ENCODE measurements around the gene TNS2. TPM values are rescaled to one million over a fixed set of nuclear protein-coding genes. Genes with fewer than 3 reads are reported as not detected.

TNS2 gene
- total and polyA plus RNA-seq, 2 of the 13 experiments (the other 11 are each of a cell fraction or from before 2014, with no cell fraction given), result 8.9 to 20.4 TPM

DNA sequence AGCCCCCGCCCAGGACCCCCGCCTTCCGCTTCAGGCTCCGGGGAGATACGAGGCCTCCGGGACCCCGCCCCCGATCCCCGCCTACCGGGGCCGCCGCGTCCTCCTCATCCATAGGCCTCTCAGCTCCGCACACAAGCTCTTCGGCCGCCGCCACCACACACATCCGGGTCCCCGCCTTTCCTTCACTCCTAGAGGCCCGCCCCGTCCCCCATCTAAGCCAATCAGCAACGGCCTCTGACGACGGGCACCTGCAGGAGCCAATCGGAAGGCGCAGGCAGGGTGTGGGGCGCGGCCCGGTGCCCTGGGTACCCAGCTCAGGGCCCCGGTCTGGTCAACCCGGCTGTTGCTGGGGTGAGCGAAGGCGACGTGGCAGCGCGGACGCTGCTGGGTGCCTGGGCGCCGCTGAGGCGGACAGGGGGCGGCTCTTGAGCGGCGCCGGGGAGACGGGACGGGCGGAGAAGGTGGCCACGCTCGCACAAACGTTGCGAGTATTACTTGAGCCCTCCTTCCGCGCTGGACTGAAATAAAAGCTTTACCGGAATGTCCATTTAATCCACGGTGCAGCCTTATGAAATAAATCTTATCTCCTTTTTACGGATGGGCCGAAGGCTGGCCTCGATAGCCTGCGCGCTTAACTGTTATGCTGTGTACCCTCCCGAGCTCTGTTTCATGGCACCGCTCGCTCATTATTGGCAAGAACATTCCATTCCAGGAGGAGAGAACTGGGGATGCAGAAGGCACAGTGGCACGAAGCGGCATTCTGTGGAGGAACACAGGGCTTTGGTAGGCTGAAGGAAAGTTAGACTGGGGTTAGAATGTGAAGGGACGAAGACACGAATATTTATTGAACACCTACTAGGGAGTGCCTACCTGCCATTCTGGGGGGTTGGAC is 29.6 kb downstream of the TNS2 start, which contains the start of gene SPRYD3 (continued):
- TF ChIP-seq, protein P1, sequence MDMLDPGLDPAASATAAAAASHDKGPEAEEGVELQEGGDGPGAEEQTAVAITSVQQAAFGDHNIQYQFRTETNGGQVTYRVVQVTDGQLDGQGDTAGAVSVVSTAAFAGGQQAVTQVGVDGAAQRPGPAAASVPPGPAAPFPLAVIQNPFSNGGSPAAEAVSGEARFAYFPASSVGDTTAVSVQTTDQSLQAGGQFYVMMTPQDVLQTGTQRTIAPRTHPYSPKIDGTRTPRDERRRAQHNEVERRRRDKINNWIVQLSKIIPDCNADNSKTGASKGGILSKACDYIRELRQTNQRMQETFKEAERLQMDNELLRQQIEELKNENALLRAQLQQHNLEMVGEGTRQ (IDR thresholded peaks at IDR 0.05; ENCODE audit: low read depth, low read length), result no peak
- TF ChIP-seq, protein P1 (CRISPR knock-in tag; IDR thresholded peaks at IDR 0.05; ENCODE audit: borderline replicate concordance), result no peak
- TF ChIP-seq ZNF558 (CRISPR knock-in tag; IDR thresholded peaks at IDR 0.05; ENCODE audit: borderline replicate concordance), result no peak
- no peak for TF ChIP-seq ZNF326 (CRISPR knock-in tag; IDR thresholded peaks at IDR 0.05; ENCODE audit: borderline replicate concordance)
- TF ChIP-seq NKX3-1 (CRISPR knock-in tag; IDR thresholded peaks at IDR 0.05), result no peak
- TF ChIP-seq, protein P2, sequence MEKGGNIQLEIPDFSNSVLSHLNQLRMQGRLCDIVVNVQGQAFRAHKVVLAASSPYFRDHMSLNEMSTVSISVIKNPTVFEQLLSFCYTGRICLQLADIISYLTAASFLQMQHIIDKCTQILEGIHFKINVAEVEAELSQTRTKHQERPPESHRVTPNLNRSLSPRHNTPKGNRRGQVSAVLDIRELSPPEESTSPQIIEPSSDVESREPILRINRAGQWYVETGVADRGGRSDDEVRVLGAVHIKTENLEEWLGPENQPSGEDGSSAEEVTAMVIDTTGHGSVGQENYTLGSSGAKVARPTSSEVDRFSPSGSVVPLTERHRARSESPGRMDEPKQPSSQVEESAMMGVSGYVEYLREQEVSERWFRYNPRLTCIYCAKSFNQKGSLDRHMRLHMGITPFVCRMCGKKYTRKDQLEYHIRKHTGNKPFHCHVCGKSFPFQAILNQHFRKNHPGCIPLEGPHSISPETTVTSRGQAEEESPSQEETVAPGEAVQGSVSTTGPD (CRISPR knock-in tag; IDR thresholded peaks at IDR 0.05), result no peak
- no peak for TF ChIP-seq NPAS2 (CRISPR knock-in tag; IDR thresholded peaks at IDR 0.05; ENCODE audit: borderline replicate concordance)
- 0 out of 2 replicates have a peak, but pooled peaks have one; percentile 50 for TF ChIP-seq ZNF317 (CRISPR knock-in tag; IDR thresholded peaks at IDR 0.05)
- TF ChIP-seq KAT8 (CRISPR knock-in tag; IDR thresholded peaks at IDR 0.05), result peak; percentile 87
- TF ChIP-seq TCF12 (IDR thresholded peaks at IDR 0.05), result no peak
- no peak; the same call in 1 of the 2 replicates for TF ChIP-seq TCF12 (CRISPR knock-in tag; IDR thresholded peaks at IDR 0.05)
- TF ChIP-seq SP2 (CRISPR knock-in tag; IDR thresholded peaks at IDR 0.05), result peak; percentile 99
- TF ChIP-seq POGZ (CRISPR knock-in tag; IDR thresholded peaks at IDR 0.05), result no peak; the same call in none of the 2 replicates
- TF ChIP-seq HDAC6 (IDR thresholded peaks at IDR 0.05; ENCODE audit: low read depth, low read length), result no peak
- TF ChIP-seq TBX2 (CRISPR knock-in tag; IDR thresholded peaks at IDR 0.05; ENCODE audit: borderline replicate concordance), result peak; percentile 77
- peak; percentile 97 for TF ChIP-seq RFXAP (CRISPR knock-in tag; IDR thresholded peaks at IDR 0.05; ENCODE audit: borderline replicate concordance)
- no peak for TF ChIP-seq ZBTB21 (CRISPR knock-in tag; IDR thresholded peaks at IDR 0.05)
- TF ChIP-seq RBFOX2 (IDR thresholded peaks at IDR 0.05; ENCODE audit: low read depth, low read length), result peak; percentile 98
- no peak for TF ChIP-seq SNAI1 (CRISPR knock-in tag; IDR thresholded peaks at IDR 0.05; ENCODE audit: borderline replicate concordance)
- TF ChIP-seq, protein P3, sequence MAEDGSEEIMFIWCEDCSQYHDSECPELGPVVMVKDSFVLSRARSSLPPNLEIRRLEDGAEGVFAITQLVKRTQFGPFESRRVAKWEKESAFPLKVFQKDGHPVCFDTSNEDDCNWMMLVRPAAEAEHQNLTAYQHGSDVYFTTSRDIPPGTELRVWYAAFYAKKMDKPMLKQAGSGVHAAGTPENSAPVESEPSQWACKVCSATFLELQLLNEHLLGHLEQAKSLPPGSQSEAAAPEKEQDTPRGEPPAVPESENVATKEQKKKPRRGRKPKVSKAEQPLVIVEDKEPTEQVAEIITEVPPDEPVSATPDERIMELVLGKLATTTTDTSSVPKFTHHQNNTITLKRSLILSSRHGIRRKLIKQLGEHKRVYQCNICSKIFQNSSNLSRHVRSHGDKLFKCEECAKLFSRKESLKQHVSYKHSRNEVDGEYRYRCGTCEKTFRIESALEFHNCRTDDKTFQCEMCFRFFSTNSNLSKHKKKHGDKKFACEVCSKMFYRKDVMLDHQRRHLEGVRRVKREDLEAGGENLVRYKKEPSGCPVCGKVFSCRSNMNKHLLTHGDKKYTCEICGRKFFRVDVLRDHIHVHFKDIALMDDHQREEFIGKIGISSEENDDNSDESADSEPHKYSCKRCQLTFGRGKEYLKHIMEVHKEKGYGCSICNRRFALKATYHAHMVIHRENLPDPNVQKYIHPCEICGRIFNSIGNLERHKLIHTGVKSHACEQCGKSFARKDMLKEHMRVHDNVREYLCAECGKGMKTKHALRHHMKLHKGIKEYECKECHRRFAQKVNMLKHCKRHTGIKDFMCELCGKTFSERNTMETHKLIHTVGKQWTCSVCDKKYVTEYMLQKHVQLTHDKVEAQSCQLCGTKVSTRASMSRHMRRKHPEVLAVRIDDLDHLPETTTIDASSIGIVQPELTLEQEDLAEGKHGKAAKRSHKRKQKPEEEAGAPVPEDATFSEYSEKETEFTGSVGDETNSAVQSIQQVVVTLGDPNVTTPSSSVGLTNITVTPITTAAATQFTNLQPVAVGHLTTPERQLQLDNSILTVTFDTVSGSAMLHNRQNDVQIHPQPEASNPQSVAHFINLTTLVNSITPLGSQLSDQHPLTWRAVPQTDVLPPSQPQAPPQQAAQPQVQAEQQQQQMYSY (CRISPR knock-in tag; IDR thresholded peaks at IDR 0.05), result 0 out of 2 replicates have a peak, but pooled peaks have one; percentile 19

Data from HepG2 (cell line).